GM19455 (cell line): ENCODE measurements around the gene HEG1.

ENCODE experiments used
- ATAC-seq: cut with Tn5 transposase; IDR thresholded peaks from one replicate; pipeline ENCODE4 v1.9.1; 2021; ENCODE audit not compliant: unreplicated experiment

Gene HEG1

GRCh38 chr3:125023833-125024555 lies 31.8 kb downstream of the HEG1 start:
- ATAC-seq: no peak

GRCh38 chr3:125022206-125022605 lies 33.6 kb downstream of the HEG1 start:
- ATAC-seq: no peak

- ATAC-seq: no peak
Measured at GRCh38 chr3:125019271-125019670, 36.5 kb downstream of the HEG1 start.

DNA sequence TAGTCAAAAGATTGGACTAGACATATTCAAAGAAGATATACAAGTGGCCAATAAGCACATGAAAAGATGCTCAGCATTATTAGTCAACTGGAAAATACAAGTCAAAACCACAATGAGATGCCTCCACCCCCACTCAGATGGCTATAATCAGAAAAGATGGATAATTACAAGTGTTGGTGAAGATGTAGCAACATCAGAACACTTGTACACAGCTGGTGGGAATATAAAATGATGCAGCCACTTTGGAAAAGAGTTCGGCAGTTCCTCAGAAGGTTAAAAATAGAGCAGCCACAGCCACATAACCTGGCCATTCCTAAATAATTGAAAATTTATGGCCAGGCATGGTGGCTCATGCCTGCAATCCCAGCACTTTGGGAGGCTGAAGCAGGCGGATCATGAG lies 38.4 kb downstream of the HEG1 start:
- ATAC-seq: no peak

DNA sequence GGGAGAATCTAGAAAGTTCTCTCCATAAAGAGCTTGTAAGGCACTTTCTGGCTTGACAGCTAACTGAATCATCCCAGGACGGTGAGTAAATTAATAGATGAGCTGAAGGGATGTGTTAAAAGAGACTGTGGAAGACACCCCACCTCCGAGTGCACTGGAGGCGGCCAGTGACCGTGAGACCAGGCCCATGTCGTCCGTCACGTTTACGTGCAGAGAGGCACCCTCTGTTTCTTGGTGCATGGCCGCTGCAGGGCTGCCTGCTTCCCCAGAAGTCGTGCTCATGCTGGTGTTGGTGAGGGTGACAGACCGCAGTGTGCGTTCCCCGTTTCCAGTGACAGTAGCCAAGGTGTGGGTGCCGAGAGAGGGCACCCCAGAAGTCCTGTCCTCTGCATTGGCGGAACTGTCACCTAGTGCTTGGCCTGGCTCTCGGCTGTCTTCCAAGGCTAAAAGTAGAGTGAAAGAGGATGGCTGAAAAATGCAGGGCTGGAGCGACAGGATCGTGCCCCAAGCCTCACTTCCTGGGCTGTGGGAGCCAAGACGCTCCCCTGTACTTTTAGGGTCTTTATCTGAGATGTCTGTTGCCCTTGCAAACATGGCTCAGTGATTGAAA lies 41.1 kb downstream of the HEG1 start:
- ATAC-seq: no peak

DNA sequence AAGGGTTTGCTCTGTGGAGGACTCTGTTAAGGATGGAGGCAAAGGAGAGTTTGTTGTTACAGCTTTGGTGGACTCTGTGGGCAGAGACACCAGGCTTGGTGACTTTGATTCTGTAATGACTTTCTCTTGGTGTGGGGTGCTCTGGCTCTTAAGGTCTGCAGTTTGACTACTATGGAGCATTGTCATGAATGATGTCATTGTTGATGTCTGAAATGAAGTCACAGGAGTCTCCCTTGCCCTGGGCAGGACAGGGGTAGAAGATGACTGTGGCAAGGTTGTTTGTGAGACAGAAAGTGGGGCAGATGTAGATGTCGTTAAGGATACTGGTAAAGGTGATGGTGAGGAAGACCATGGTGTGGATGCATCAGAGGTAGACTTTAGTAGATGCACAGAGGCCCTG lies 42.7 kb downstream of the HEG1 start:
- ATAC-seq: no peak

GRCh38 chr3:125011941-125012340 lies 43.9 kb downstream of the HEG1 start:
- ATAC-seq: no peak

DNA sequence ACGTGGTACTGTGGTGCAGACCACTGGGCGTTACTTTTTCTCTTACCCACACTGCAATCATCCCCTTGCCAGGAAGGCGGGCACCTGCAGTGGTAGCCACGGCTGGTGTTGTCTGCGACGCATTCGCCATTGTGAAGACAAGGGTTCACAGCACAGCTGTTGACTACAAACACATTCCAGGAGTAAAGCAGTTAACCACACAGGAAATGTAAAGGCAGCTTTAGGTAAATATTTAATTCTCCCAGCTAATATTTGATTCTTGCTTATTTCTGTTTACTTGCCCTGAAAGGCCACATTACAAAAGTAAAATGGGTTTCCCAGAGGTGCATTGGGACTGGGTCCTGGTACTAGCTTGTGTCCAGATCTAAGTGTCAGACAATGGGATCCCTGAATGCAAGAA lies 45.4 kb downstream of the HEG1 start:
- no peak for ATAC-seq

- ATAC-seq: no peak
Measured at GRCh38 chr3:125008766-125009165, 47.0 kb downstream of the HEG1 start.

DNA sequence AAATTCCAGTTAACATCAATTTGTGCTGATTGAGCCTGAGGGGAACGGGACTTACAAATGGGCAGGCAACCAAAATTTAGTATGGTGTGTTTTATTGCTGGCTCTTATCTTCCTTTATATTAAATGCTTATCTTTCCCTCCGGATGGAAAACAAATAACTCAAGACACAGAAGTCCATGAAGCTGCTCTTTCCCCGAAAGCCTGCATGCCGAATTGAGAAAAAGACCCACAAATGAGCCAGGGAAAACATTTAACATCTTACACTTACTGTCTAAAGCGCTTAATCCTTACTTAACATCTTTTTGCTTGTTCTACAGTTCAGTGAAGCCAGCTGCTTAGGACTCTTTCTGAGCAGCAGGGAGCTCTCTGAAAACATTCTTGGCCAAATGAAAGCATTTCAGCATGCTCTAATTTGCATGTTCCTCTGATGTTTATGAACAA lies 49.5 kb downstream of the HEG1 start:
- no peak for ATAC-seq

DNA sequence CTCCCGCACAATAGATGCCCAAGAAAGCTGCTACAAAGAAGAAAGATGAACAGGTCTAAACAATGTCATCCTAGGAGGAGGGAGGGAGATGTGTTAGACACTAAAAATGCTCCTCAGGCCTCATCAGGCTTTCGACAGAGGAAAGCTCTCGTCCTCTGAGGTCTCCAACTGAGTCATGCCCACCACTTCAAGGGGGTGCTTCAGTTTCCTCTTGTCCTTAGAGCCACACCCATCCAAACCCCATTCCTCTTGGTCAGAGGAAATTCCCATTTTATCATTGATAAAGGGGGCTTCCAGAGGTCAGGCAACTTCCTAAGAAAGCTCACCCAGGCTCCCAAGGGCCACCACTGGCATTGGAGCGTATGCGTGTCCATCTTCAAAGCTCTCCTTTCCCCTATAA lies 50.1 kb downstream of the HEG1 start:
- no peak for ATAC-seq

DNA sequence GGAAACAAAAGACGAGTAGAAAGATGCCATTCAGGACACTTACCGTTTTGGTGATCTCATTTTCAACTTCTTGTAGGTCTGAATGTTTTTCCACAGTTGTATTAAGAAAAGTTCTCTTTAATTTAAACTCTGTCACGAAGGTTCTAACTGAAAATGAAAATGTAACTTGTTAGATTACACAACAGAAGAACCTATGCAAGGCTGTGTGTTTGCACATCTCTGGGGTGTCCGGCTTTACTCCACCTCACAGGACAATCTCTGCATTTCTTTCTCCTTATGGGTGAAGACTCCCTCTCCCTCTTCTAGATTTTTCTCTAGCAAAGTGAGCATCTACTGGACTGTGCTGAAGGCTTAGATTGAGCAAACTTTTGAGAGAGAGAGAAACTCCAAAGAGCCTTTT lies 50.6 kb downstream of the HEG1 start:
- no peak for ATAC-seq

- ATAC-seq: no peak
Measured at GRCh38 chr3:125003859-125004595, 51.8 kb downstream of the HEG1 start.

GRCh38 chr3:125003369-125003853 lies 52.4 kb downstream of the HEG1 start:
- ATAC-seq: no peak

DNA sequence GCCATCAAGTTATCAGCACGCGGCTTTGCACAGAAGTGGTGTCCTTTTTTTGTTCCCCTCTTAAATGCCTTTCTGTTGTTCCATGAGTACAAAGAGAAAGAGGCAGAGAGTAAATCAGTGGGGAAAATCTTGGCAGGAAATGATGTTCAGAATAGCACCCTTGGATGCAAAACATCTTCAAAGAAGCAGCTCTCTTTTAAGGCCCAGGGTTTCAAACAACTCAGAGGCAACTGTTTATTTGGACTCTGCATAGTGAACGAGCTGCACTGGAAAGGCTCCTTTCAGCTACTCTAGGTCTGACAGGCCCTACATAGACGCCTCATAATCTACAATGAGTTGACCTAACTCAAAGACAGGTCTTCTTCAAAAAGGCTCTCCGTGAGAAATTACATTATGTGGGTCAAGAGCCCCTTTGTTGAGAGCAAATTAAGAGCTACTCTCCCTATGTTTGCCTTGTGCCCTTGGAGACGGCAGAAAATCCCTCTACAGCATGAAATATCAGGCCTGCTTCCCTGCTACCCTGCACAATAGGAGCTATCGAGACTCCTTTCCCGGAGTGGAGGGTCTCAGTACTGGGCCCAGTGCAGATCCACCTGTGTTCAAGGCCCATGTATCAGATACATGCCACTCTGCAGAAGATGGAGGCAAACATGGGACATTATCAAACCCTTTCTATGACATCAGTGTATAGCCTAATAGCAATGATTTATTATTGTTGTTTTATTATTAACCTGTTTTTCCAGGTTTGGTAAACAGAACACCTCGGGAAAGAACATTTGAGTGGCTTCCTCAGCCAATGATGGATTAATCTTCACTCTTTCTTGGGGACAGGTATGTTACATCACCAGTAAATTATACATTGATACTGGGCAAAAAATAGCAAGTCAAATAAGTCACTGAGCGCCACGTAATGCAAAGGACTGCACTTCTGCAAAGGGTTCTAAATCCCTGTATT lies 53.1 kb downstream of the HEG1 start:
- no peak for ATAC-seq

GRCh38 chr3:125001557-125002413 lies 54.0 kb downstream of the HEG1 start:
- no peak for ATAC-seq

- ATAC-seq: no peak
Measured at GRCh38 chr3:125000661-125001060, 55.1 kb downstream of the HEG1 start.

DNA sequence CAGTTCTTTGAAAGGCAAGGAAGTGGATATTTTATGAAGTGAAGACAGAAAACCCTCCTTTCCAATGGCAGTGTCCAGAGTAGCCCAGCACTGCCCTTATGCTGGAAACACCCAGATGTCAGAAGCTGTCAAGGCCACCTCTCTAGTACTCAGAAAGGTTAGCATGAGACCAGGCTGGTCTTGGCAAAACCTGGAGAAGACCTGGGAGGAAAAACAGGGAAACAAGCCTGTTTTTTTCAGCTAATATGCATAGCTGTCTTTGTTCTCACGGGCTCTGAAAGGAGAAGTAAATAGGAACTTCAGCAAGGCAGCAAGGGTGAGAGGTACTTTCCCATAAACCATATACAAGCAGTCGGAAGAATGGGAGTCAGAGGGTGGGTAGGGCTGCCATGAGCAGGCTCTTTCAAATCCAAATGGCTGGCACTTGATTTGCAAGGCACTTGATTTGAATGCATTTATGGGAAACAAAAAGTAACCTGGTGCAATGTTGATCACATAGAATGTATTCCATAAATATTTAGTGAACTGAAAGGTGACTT lies 55.8 kb downstream of the HEG1 start:
- no peak for ATAC-seq

DNA sequence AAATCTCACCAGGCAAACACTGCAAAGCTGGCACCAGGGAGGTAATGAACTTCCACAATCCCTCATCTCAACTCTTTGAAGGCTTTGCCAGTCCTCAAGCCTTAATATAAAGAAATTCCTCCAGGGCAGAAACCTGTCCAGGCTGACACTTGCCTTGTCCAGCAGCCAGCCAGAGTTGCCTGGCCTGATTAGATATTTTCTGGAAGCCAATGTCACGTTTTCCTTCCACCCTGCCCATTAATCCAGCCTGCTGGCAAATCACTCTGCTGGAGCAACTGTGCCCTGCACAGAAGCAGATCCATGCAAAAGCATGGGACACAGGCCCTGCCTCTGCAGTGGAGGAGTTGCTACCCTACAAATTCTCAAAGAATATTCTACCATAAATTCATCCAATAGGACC lies 56.5 kb downstream of the HEG1 start:
- ATAC-seq: no peak

GRCh38 chr3:124998247-124998630 lies 57.6 kb downstream of the HEG1 start:
- ATAC-seq: no peak
